Dendritic cell treated with granulocyte-macrophage colony-stimulating factor and Interleukin-4, amounts not matched to agents 40 ng/mL and 50 ng/mL, for 4 days (primary cell): ENCODE measurements around the gene PTPRJ.

Source experiments
- H3K27ac Mint-ChIP-seq: one replicate; pipeline ENCODE4 v1.8.0; 2022; ENCODE audit warnings: mild to moderate bottlenecking, mixed read lengths
- H3K27me3 Mint-ChIP-seq: one replicate; pipeline ENCODE4 v1.8.0; 2022; ENCODE audit warnings: mild to moderate bottlenecking, mixed read lengths
- H3K36me3 Mint-ChIP-seq: one replicate; pipeline ENCODE4 v1.8.0; 2022; ENCODE audit warnings: low read depth, mixed read lengths
- H3K4me1 Mint-ChIP-seq: one replicate; pipeline ENCODE4 v1.8.0; 2022; ENCODE audit warnings: low read depth, mixed read lengths
- H3K4me3 Mint-ChIP-seq: one replicate; pipeline ENCODE4 v1.8.0; 2022; ENCODE audit warnings: mild to moderate bottlenecking, moderate library complexity, mixed read lengths
- H3K9me3 Mint-ChIP-seq: one replicate; pipeline ENCODE4 v1.8.0; 2022; ENCODE audit warnings: mixed read lengths
- intact Hi-C: fragments of 100-400 bp; cut with micrococcal nuclease; formaldehyde crosslinking; loops from one replicate; pipeline ENCODE4 v1.15.0; 2022

Gene PTPRJ

GRCh38 chr11:48007677-48008076 is 27.3 kb downstream of the PTPRJ start:
- Mint-ChIP-seq H3K27me3 (no peaks in the 10 kb centered on the region), H3K27ac (peak overlapping the region; percentile 78), H3K4me1 (peaks cover 80% of the 10 kb centered on the region), H3K36me3 (peaks cover 37% of the 10 kb centered on the region), H3K4me3 (no peak overlapping the region), H3K9me3 (no peaks in the 10 kb centered on the region)
- intact Hi-C loops = loop anchor here (10.0 kb wide), 1 partner anchor 97 kb away; no protein-coding TSS in a partner anchor

- Mint-ChIP-seq H3K27me3 (no peaks in the 10 kb centered on the region), H3K9me3 (no peaks in the 10 kb centered on the region), H3K4me1 (peaks cover 91% of the 10 kb centered on the region), H3K36me3 (peaks cover 48% of the 10 kb centered on the region), H3K4me3 (no peak overlapping the region), H3K27ac (no peak overlapping the region)
- intact Hi-C loops = loop anchor here (10.0 kb wide), 1 partner anchor 96 kb away; no protein-coding TSS in a partner anchor
Observed at GRCh38 chr11:48008951-48009270, 28.6 kb downstream of the PTPRJ start.

GRCh38 chr11:48011102-48011797 is 30.9 kb downstream of the PTPRJ start:
- H3K27ac Mint-ChIP-seq = peak overlapping the region; percentile 20
- peaks cover 90% of the 10 kb centered on the region for H3K4me1 Mint-ChIP-seq
- H3K4me3 Mint-ChIP-seq = no peak overlapping the region
- peaks cover 44% of the 10 kb centered on the region for H3K36me3 Mint-ChIP-seq
- no peaks in the 10 kb centered on the region for H3K9me3 Mint-ChIP-seq
- H3K27me3 Mint-ChIP-seq = no peaks in the 10 kb centered on the region
- intact Hi-C loops = no loop called here

GRCh38 chr11:48011798-48012391 is 31.5 kb downstream of the PTPRJ start:
- intact Hi-C loops = no loop called here
- Mint-ChIP-seq H3K4me1 (peaks cover 88% of the 10 kb centered on the region), H3K36me3 (peaks cover 45% of the 10 kb centered on the region), H3K27me3 (no peaks in the 10 kb centered on the region), H3K4me3 (no peak overlapping the region), H3K9me3 (no peaks in the 10 kb centered on the region), H3K27ac (peak overlapping the region; percentile 59)

GRCh38 chr11:48013269-48013901 is 33.0 kb downstream of the PTPRJ start:
- Mint-ChIP-seq H3K4me3 (no peak overlapping the region), H3K36me3 (peaks cover 43% of the 10 kb centered on the region)

GRCh38 chr11:48014917-48015316 is 34.6 kb downstream of the PTPRJ start:
- Mint-ChIP-seq H3K4me1 (peaks cover 92% of the 10 kb centered on the region), H3K36me3 (peaks cover 51% of the 10 kb centered on the region), H3K4me3 (no peak overlapping the region), H3K9me3 (no peaks in the 10 kb centered on the region), H3K27ac (no peak overlapping the region), H3K27me3 (no peaks in the 10 kb centered on the region)
- intact Hi-C loops = no loop called here

More at GRCh38 chr11:48013269-48013901, 33.0 kb downstream of the PTPRJ start:
- Mint-ChIP-seq H3K9me3 (no peaks in the 10 kb centered on the region), H3K4me1 (peaks cover 91% of the 10 kb centered on the region), H3K27ac (peak overlapping the region; percentile 59), H3K27me3 (no peaks in the 10 kb centered on the region)
- intact Hi-C loops = no loop called here

GRCh38 chr11:48017105-48017830 is 36.9 kb downstream of the PTPRJ start:
- peaks cover 95% of the 10 kb centered on the region for H3K4me1 Mint-ChIP-seq
- H3K9me3 Mint-ChIP-seq = no peaks in the 10 kb centered on the region
- peak overlapping the region; percentile 9 for H3K4me3 Mint-ChIP-seq
- H3K36me3 Mint-ChIP-seq = peaks cover 60% of the 10 kb centered on the region
- no peaks in the 10 kb centered on the region for H3K27me3 Mint-ChIP-seq
- intact Hi-C loops = no loop called here
- peak overlapping the region; percentile 94 for H3K27ac Mint-ChIP-seq

- peaks cover 95% of the 10 kb centered on the region for H3K4me1 Mint-ChIP-seq
- H3K9me3 Mint-ChIP-seq = no peaks in the 10 kb centered on the region
- H3K4me3 Mint-ChIP-seq = peak overlapping the region; percentile 34
- intact Hi-C loops = no loop called here
- peak overlapping the region; percentile 94 for H3K27ac Mint-ChIP-seq
- H3K36me3 Mint-ChIP-seq = peaks cover 60% of the 10 kb centered on the region
- no peaks in the 10 kb centered on the region for H3K27me3 Mint-ChIP-seq
Observed at GRCh38 chr11:48017831-48018527, 37.6 kb downstream of the PTPRJ start.

- Mint-ChIP-seq H3K27ac (peak overlapping the region; percentile 94), H3K4me3 (peak overlapping the region; percentile 23), H3K36me3 (peaks cover 53% of the 10 kb centered on the region), H3K9me3 (no peaks in the 10 kb centered on the region), H3K4me1 (peaks cover 93% of the 10 kb centered on the region), H3K27me3 (no peaks in the 10 kb centered on the region)
- intact Hi-C loops = no loop called here
Observed at GRCh38 chr11:48018528-48019216, 38.3 kb downstream of the PTPRJ start.

- intact Hi-C loops = no loop called here
- no peaks in the 10 kb centered on the region for H3K27me3 Mint-ChIP-seq
- H3K4me1 Mint-ChIP-seq = peaks cover 93% of the 10 kb centered on the region
- peak overlapping the region; percentile 94 for H3K27ac Mint-ChIP-seq
- peaks cover 56% of the 10 kb centered on the region for H3K36me3 Mint-ChIP-seq
- peak overlapping the region; percentile 23 for H3K4me3 Mint-ChIP-seq
- no peaks in the 10 kb centered on the region for H3K9me3 Mint-ChIP-seq
Observed at GRCh38 chr11:48019217-48019584, 38.8 kb downstream of the PTPRJ start.

GRCh38 chr11:48019595-48019994 is 39.2 kb downstream of the PTPRJ start:
- Mint-ChIP-seq H3K9me3 (no peaks in the 10 kb centered on the region), H3K27ac (peak overlapping the region; percentile 94), H3K4me3 (peak overlapping the region; percentile 47), H3K4me1 (peaks cover 94% of the 10 kb centered on the region), H3K36me3 (peaks cover 60% of the 10 kb centered on the region), H3K27me3 (no peaks in the 10 kb centered on the region)
- intact Hi-C loops = no loop called here

GRCh38 chr11:48020092-48020755 is 39.9 kb downstream of the PTPRJ start:
- no peaks in the 10 kb centered on the region for H3K9me3 Mint-ChIP-seq
- no peaks in the 10 kb centered on the region for H3K27me3 Mint-ChIP-seq
- H3K36me3 Mint-ChIP-seq = peaks cover 59% of the 10 kb centered on the region
- H3K4me3 Mint-ChIP-seq = peak overlapping the region; percentile 47
- H3K4me1 Mint-ChIP-seq = peaks cover 94% of the 10 kb centered on the region
- intact Hi-C loops = loop anchor here (10.0 kb wide), 1 partner anchor 85 kb away; no protein-coding TSS in a partner anchor
- peak overlapping the region; percentile 94 for H3K27ac Mint-ChIP-seq
